RCC 7860 (cell line): ENCODE data around the gene WDR20.
"Not testable (repeated sequence)": the region's sequence is repeated elsewhere in the genome, so short reads cannot be mapped to it uniquely, and the experiment has no call there.

ENCODE experiments used
- DNase-seq: peaks from one replicate; pipeline ENCODE4 v3.0.0-alpha.2; 2015; ENCODE audit warnings: low spot score
- FAIRE-seq: peaks from 2 replicates; lab custom pipeline; 2012; peaks lifted over from hg19 to GRCh38; lab: Jason Lieb, UNC

Gene WDR20

GRCh38 chr14:102139286-102140026 lies at the start of gene WDR20:
TSS of gene WDR20 (plus strand) at chr14:102139897. CDS start at chr14:102139924, 27 bp downstream.
- FAIRE-seq (peak; percentile 36), DNase-seq (peak; percentile 84)

GRCh38 chr14:102090713-102091112 lies 49.0 kb upstream of the WDR20 start:
- DNase-seq: no peak
- no peak for FAIRE-seq

GRCh38 chr14:102092806-102093205 lies 46.9 kb upstream of the WDR20 start:
- DNase-seq (no peak), FAIRE-seq (no peak)

- DNase-seq: no peak
- no peak for FAIRE-seq
These were observed 45.6 kb upstream of the WDR20 start for GRCh38 chr14:102094101-102094500.

- no peak for FAIRE-seq
- no peak for DNase-seq
These were observed 44.3 kb upstream of the WDR20 start for GRCh38 chr14:102095231-102095870.

GRCh38 chr14:102095871-102096568 lies 43.7 kb upstream of the WDR20 start:
- FAIRE-seq (no peak), DNase-seq (no peak)

GRCh38 chr14:102096569-102097188 lies 43.0 kb upstream of the WDR20 start:
- DNase-seq (peak; percentile 23), FAIRE-seq (no peak)

- FAIRE-seq (no peak), DNase-seq (no peak)
These were observed 42.1 kb upstream of the WDR20 start for GRCh38 chr14:102097441-102098135.

GRCh38 chr14:102103062-102103695 lies 36.5 kb upstream of the WDR20 start:
- FAIRE-seq (no peak), DNase-seq (no peak)

GRCh38 chr14:102105369-102105768 lies 34.3 kb upstream of the WDR20 start:
- DNase-seq (no peak), FAIRE-seq (no peak)

- FAIRE-seq, DNase-seq: not testable (repeated sequence)
These were observed 30.4 kb upstream of the WDR20 start for GRCh38 chr14:102109332-102109731.

GRCh38 chr14:102111101-102111500 lies 28.6 kb upstream of the WDR20 start:
- no peak for DNase-seq
- FAIRE-seq: no peak

GRCh38 chr14:102116361-102117180 lies 23.1 kb upstream of the WDR20 start:
- no peak for DNase-seq
- FAIRE-seq: no peak

GRCh38 chr14:102117852-102118251 lies 21.8 kb upstream of the WDR20 start:
- DNase-seq (no peak), FAIRE-seq (no peak)

- FAIRE-seq (no peak), DNase-seq (no peak)
These were observed 18.8 kb upstream of the WDR20 start for GRCh38 chr14:102120888-102121287.

- FAIRE-seq (no peak), DNase-seq (no peak)
These were observed 18.1 kb upstream of the WDR20 start for GRCh38 chr14:102121567-102121966.

GRCh38 chr14:102124419-102124818 lies 15.3 kb upstream of the WDR20 start:
- FAIRE-seq (no peak), DNase-seq (no peak)

GRCh38 chr14:102125546-102125945 lies 14.2 kb upstream of the WDR20 start:
- FAIRE-seq: peak; percentile 71
- peak; percentile 48 for DNase-seq

- DNase-seq (no peak), FAIRE-seq (no peak)
These were observed 12.8 kb upstream of the WDR20 start for GRCh38 chr14:102126807-102127455.
